Measurements from ENCODE around the gene INPP5A.

- TF ChIP-seq POLR2AphosphoS5 (IDR thresholded peaks at IDR 0.05) (no peak), CTCF (IDR thresholded peaks at IDR 0.05) (no peak), POLR2A (IDR thresholded peaks at IDR 0.05) (no peak)
Measured at GRCh38 chr10:132753596-132753995, 216.0 kb downstream of the INPP5A start.

Data from sigmoid colon (tissue), 4 donors.